AG04450 (cell line): Measurements from ENCODE around the gene GPR17. TPM values are rescaled to one million over a fixed set of nuclear protein-coding genes. Genes with fewer than 3 reads are reported as not detected.

Experiments used
- CTCF ChIA-PET: fragments of 300-600, 350-600 bp; formaldehyde crosslinking; extraction: SDS; loops from one replicate; lab custom pipeline; 2022; ENCODE audit warnings: antibody characterized with exemption, inconsistent platforms; lab: Charles Lee
- POLR2A ChIA-PET: fragments of 350-600 bp; formaldehyde crosslinking; extraction: SDS; loops from one replicate; lab custom pipeline; 2021; ENCODE audit warnings: antibody characterized with exemption, inconsistent platforms; lab: Yijun Ruan, JAX
- DNase-seq: peaks from one replicate; pipeline ENCODE4 v3.0.0-alpha.2; 2011; ENCODE audit warnings: low read depth, low spot score
- H3K27ac ChIP-seq: one replicate; pipeline ENCODE4 v1.5.1; 2012; ENCODE audit warnings: low read depth, low read length, control low read depth
- H3K27me3 ChIP-seq: one replicate; pipeline ENCODE4 v1.6.0; 2012; ENCODE audit warnings: low read length; ENCODE audit not compliant: control insufficient read depth, insufficient read depth
- H3K4me3 ChIP-seq: 2 replicates; pipeline ENCODE4 v1.5.1; 2011; ENCODE audit warnings: mild to moderate bottlenecking, low read depth, low read length, control low read depth
- H3K9me3 ChIP-seq: 2 replicates; pipeline ENCODE4 v1.5.1; 2012; ENCODE audit warnings: low read length; ENCODE audit not compliant: control insufficient read depth, insufficient read depth
- CTCF ChIP-seq: IDR thresholded peaks from 2 replicates; pipeline ENCODE4 v1.5.1; 2011; ENCODE audit warnings: low read depth, low read length, control low read depth, inconsistent platforms
- polyA plus RNA-seq: library from polyadenylated mRNA; depleted of rRNA; stranded (reverse); fragments of >200 nt; gene quantifications from 2 replicates; pipeline ENCODE4 v1.2.3, GENCODE V29; 2011

Gene GPR17
- polyA plus RNA-seq, 1 experiment = not detected

DNA sequence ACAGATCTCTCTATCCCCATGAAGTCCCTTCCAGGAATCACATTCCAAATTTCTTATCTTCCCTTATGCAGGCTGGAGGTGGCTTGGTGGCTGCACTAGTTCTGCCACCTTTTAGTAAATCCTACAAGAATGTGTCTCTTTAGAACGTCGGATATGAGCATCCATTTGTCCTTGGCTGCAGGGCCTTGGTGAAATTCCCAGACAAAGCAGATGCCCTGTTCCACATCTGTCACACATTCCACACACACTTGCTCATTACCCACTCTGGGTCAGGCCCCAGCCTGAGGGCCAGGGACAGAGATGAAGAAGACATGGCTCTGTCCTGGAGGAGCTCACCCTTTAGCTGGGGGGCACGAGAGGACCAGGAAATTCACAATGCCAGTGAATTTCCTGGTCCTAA lies 31.2 kb upstream of the GPR17 start:
- Histone ChIP-seq H3K4me3 (no peak overlapping the region), H3K27me3 (peaks cover 10% of the 10 kb centered on the region), H3K27ac (no peak overlapping the region), H3K9me3 (peaks cover 25% of the 10 kb centered on the region)
- ChIA-PET POLR2A (no interaction called here), CTCF (no interaction called here)
- DNase-seq = no peak
- no peak for TF ChIP-seq CTCF

DNA sequence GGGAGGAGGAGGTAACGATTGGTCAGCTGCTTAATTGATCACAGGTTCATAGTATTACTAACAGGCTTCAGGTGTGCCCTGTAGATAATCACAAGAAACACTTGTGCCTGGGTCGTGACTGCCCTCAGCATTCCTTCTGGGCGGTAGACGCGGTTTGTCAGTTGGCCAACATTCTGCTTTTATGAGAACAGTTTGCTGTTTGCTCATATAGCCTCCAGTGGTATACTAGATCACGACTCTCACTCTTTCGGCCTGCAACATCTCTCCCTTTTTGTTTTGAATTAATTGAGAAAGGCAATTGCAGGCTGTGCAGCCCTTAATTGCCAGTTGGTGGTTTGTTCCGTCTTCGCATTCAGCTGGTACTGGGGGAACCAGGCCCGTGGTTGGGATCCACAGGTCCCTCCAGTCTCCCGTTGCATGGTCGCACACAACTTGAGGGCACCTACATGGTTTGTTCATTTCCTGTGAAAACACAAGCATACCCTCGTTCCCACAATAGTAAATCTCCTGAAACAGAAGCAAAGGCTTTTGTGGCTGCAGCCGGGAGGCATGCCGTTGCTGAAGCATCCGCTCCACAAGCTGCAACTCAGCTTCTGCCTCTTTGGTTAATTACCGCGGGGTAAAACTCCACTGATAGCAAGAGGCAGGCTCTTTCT lies 30.3 kb upstream of the GPR17 start:
- Histone ChIP-seq H3K9me3 (peaks cover 24% of the 10 kb centered on the region), H3K27ac (no peak overlapping the region), H3K4me3 (no peak overlapping the region), H3K27me3 (peaks cover 10% of the 10 kb centered on the region)
- POLR2A ChIA-PET = no interaction called here
- CTCF ChIA-PET = no interaction called here
- no peak for DNase-seq
- TF ChIP-seq CTCF = no peak

DNA sequence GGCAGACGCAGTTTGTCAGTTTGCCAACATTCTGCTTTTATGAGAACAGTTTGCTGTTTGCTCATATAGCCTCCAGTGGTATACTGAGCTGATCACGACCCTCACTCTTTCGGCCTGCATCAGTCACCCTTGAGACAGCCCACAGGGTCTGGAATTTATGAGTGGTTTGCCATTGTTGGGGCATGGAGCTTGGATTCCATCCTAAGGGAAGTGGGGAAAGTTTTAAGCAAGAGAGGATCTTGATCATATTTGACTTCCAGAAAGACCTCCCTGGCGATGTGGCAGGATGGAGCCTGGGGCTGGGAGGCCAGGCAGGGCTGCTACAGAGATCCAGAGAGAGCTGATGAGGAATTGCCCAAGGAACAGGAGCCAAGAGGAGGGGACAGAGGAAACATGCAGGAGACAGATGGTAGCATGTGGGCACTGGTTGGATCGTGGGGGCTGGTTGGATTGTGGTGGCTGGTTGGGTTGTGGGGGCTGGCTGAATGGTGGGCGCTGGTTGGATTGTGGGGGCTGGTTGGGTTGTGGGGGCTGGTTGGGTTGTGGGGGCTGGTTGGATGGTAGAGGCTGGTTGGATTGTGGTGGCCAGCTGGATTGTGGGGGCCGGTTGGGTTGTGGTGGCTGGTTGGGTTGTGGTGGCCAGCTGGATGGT lies 27.3 kb upstream of the GPR17 start:
- ChIA-PET CTCF (no interaction called here), POLR2A (no interaction called here)
- TF ChIP-seq CTCF = no peak
- Histone ChIP-seq H3K27me3 (peaks cover 4% of the 10 kb centered on the region), H3K9me3 (peaks cover 3% of the 10 kb centered on the region), H3K27ac (no peak overlapping the region), H3K4me3 (no peak overlapping the region)
- no peak for DNase-seq

GRCh38 chr2:127619203-127619590 lies 26.8 kb upstream of the GPR17 start:
- ChIA-PET POLR2A (no interaction called here), CTCF (no interaction called here)
- H3K27ac ChIP-seq = no peak overlapping the region
- no peak for DNase-seq
- H3K4me3 ChIP-seq = no peak overlapping the region
- no peaks in the 10 kb centered on the region for H3K27me3 ChIP-seq
- no peaks in the 10 kb centered on the region; the same call in 1 of the 2 replicates for H3K9me3 ChIP-seq
- TF ChIP-seq CTCF = no peak
